IMR-90 (cell line): ENCODE results near the gene LRIG1. TPM values are rescaled to one million over a fixed set of nuclear protein-coding genes. Genes with fewer than 3 reads are reported as not detected.

Source experiments
- ATAC-seq: fragments of 200-7000 bp; cut with Tn5 transposase; 2 replicates; pipeline ENCODE4 v1.9.1; 2020; ENCODE audit warnings: low read depth, mild to moderate bottlenecking, moderate library complexity
- BruUV-seq: library from RNA; stranded (reverse); fragments of 400-500 nt; replicated peaks from 2 replicates; lab custom pipeline; 2021; lab: Mats Ljungman, UMichigan
- CTCF ChIA-PET: fragments of 300-600 bp; formaldehyde crosslinking; extraction: SDS; loops from one replicate; lab custom pipeline; 2021; ENCODE audit warnings: antibody characterized with exemption; lab: Yijun Ruan, JAX
- POLR2A ChIA-PET: fragments of 300-600 bp; sonication (Branson Sonifier 250); formaldehyde crosslinking; loops from one replicate; lab custom pipeline; 2022; ENCODE audit warnings: antibody characterized with exemption; ENCODE audit not compliant: unreplicated experiment; lab: Charles Lee
- DNase-seq: peaks from one replicate; pipeline ENCODE4 v3.0.0; 2013
- H2AFZ ChIP-seq: replicated peaks from 2 replicates; pipeline ENCODE3; 2013; ENCODE audit warnings: low read length, mild to moderate bottlenecking; ENCODE audit not compliant: poor library complexity
- H2AK5ac ChIP-seq: 2 replicates; pipeline ENCODE4 v1.6.1; 2013; ENCODE audit warnings: low read depth, low read length, inconsistent platforms
- H2AK9ac ChIP-seq: replicated peaks from 2 replicates; pipeline ENCODE3; 2013; ENCODE audit warnings: mild to moderate bottlenecking, low read depth, low read length, moderate library complexity; ENCODE audit not compliant: poor library complexity
- H2BK120ac ChIP-seq: 2 replicates; pipeline ENCODE4 v1.6.1; 2013; ENCODE audit warnings: low read depth, low read length, inconsistent platforms
- H2BK15ac ChIP-seq: 3 replicates; pipeline ENCODE4 v1.6.1; 2013; ENCODE audit warnings: low read depth, low read length, inconsistent platforms
- H2BK20ac ChIP-seq: 2 replicates; pipeline ENCODE4 v1.6.1; 2013; ENCODE audit warnings: low read depth, mild to moderate bottlenecking, inconsistent platforms, low read length, moderate library complexity
- H2BK5ac ChIP-seq: 2 replicates; pipeline ENCODE4 v1.6.1; 2013; ENCODE audit warnings: mild to moderate bottlenecking, low read depth, low read length, inconsistent platforms; ENCODE audit not compliant: poor library complexity, severe bottlenecking
- H3K14ac ChIP-seq: replicated peaks from 2 replicates; pipeline ENCODE4 v1.6.1; 2013; ENCODE audit warnings: low read depth, low read length, inconsistent platforms
- H3K18ac ChIP-seq: 2 replicates; pipeline ENCODE4 v1.6.1; 2013; ENCODE audit warnings: low read depth, low read length, control low read depth
- H3K23ac ChIP-seq: 2 replicates; pipeline ENCODE4 v1.6.1; 2013; ENCODE audit warnings: low read depth, low read length, inconsistent platforms
- H3K27ac ChIP-seq: 2 replicates; pipeline ENCODE4 v1.5.1; 2013; ENCODE audit warnings: mild to moderate bottlenecking, control low read depth, low read length; ENCODE audit not compliant: insufficient read depth
- H3K27me3 ChIP-seq: 2 replicates; pipeline ENCODE4 v1.6.1; 2013; ENCODE audit warnings: low read length; ENCODE audit not compliant: control insufficient read depth, insufficient read depth
- H3K36me3 ChIP-seq: 2 replicates; pipeline ENCODE4 v1.6.1; 2013; ENCODE audit warnings: low read length, mixed read lengths; ENCODE audit not compliant: control insufficient read depth, insufficient read depth
- H3K4ac ChIP-seq: 2 replicates; pipeline ENCODE4 v1.6.1; 2013; ENCODE audit warnings: low read depth, low read length, inconsistent platforms
- H3K4me1 ChIP-seq: 2 replicates; pipeline ENCODE4 v1.6.1; 2013; ENCODE audit warnings: low read length, mixed read lengths; ENCODE audit not compliant: control insufficient read depth, insufficient read depth
- H3K4me2 ChIP-seq: 2 replicates; pipeline ENCODE4 v1.6.1; 2013; ENCODE audit warnings: low read depth, mild to moderate bottlenecking, control low read depth, low read length, moderate library complexity
- H3K4me3 ChIP-seq: 2 replicates; pipeline ENCODE4 v1.5.1; 2013; ENCODE audit warnings: low read depth, mild to moderate bottlenecking, control low read depth, low read length, moderate library complexity; ENCODE audit not compliant: insufficient read depth
- H3K56ac ChIP-seq: 2 replicates; pipeline ENCODE4 v1.6.1; 2013; ENCODE audit warnings: low read length, inconsistent platforms; ENCODE audit not compliant: insufficient read depth; ENCODE audit errors: extremely low read depth
- H3K79me1 ChIP-seq, 2 experiments: 2 replicates each; pipeline ENCODE4 v1.6.1; 2013; ENCODE audit warnings: low read length in 2 of 2, inconsistent platforms in 1 of 2, low read depth in 1 of 2
- H3K9ac ChIP-seq: 2 replicates; pipeline ENCODE4 v1.6.1; 2013; ENCODE audit warnings: low read depth, low read length, control low read depth
- H3K9me1 ChIP-seq: 2 replicates; pipeline ENCODE4 v1.6.1; 2013; ENCODE audit warnings: low read length, inconsistent platforms; ENCODE audit not compliant: insufficient read depth
- H3K9me3 ChIP-seq: 2 replicates; pipeline ENCODE4 v1.6.1; 2013; ENCODE audit warnings: low read length; ENCODE audit not compliant: control insufficient read depth, insufficient read depth
- H4K20me1 ChIP-seq: 2 replicates; pipeline ENCODE4 v1.6.1; 2013; ENCODE audit warnings: low read length, inconsistent platforms; ENCODE audit not compliant: insufficient read depth
- H4K5ac ChIP-seq: 2 replicates; pipeline ENCODE4 v1.6.1; 2013; ENCODE audit warnings: mild to moderate bottlenecking, low read depth, low read length, control low read depth
- H4K8ac ChIP-seq, 2 experiments: 2 replicates each; pipeline ENCODE4 v1.6.1; 2013; ENCODE audit warnings: low read depth in 2 of 2, low read length in 2 of 2, control low read depth in 1 of 2, inconsistent platforms in 1 of 2
- H4K91ac ChIP-seq: 2 replicates; pipeline ENCODE4 v1.6.1; 2013; ENCODE audit warnings: low read depth, low read length, inconsistent platforms; ENCODE audit not compliant: insufficient read depth
- BHLHE40 ChIP-seq: fragments of 150-350 bp; IDR thresholded peaks from 2 replicates; pipeline ENCODE4 v1.6.1; 2016; ENCODE audit warnings: mild to moderate bottlenecking, low read depth, low read length
- CEBPB ChIP-seq: IDR thresholded peaks from 2 replicates; pipeline ENCODE4 v1.6.1; 2012; ENCODE audit warnings: low read depth, low read length, improper control_type of control experiment
- CHD1 ChIP-seq: IDR thresholded peaks from 2 replicates; pipeline ENCODE4 v1.6.1; 2012; ENCODE audit warnings: low read depth, low read length, improper control_type of control experiment
- CTCF ChIP-seq: conservative IDR thresholded peaks from 2 replicates; pipeline ENCODE4 v1.5.1; 2012; ENCODE audit warnings: mild to moderate bottlenecking, low read depth, low read length, improper control_type of control experiment
- ELK1 ChIP-seq: fragments of 150-350 bp; IDR thresholded peaks from 2 replicates; pipeline ENCODE4 v1.6.1; 2016; ENCODE audit warnings: low read depth, mild to moderate bottlenecking, low read length, moderate library complexity, borderline replicate concordance
- FOS ChIP-seq: fragments of 150-350 bp; IDR thresholded peaks from 2 replicates; pipeline ENCODE4 v1.6.1; 2016; ENCODE audit warnings: low read depth, low read length
- MAFK ChIP-seq: IDR thresholded peaks from 2 replicates; pipeline ENCODE4 v1.6.1; 2012; ENCODE audit warnings: low read depth, low read length, improper control_type of control experiment
- MAZ ChIP-seq: IDR thresholded peaks from 2 replicates; pipeline ENCODE4 v1.6.1; 2012; ENCODE audit warnings: low read depth, mild to moderate bottlenecking, low read length, improper control_type of control experiment, moderate library complexity, borderline replicate concordance
- MXI1 ChIP-seq: IDR thresholded peaks from 2 replicates; pipeline ENCODE4 v1.6.1; 2012; ENCODE audit warnings: low read depth, mild to moderate bottlenecking, low read length, moderate library complexity, borderline replicate concordance
- NFE2L2 ChIP-seq: fragments of 150-350 bp; IDR thresholded peaks from 2 replicates; pipeline ENCODE4 v1.6.1; 2016; ENCODE audit warnings: low read depth, mild to moderate bottlenecking, low read length
- POLR2A ChIP-seq: IDR thresholded peaks from 2 replicates; pipeline ENCODE4 v1.6.1; 2012; ENCODE audit warnings: mild to moderate bottlenecking, low read depth, low read length
- RAD21 ChIP-seq: IDR thresholded peaks from 2 replicates; pipeline ENCODE4 v1.6.1; 2012; ENCODE audit warnings: low read length, improper control_type of control experiment
- RCOR1 ChIP-seq: IDR thresholded peaks from 2 replicates; pipeline ENCODE4 v1.6.1; 2012; ENCODE audit warnings: mild to moderate bottlenecking, low read length, improper control_type of control experiment; ENCODE audit not compliant: insufficient replicate concordance
- SMC3 ChIP-seq: fragments of 150-350 bp; IDR thresholded peaks from 2 replicates; pipeline ENCODE4 v1.6.1; 2016; ENCODE audit warnings: low read depth, mild to moderate bottlenecking, antibody characterized with exemption, low read length, moderate library complexity
- WGBS, 2 experiments: methylation state at CpG; one replicate each; pipeline versions ENCODE4 v1.1.5 to v1.1.7; 2013; ENCODE audit warnings: missing lambda C conversion rate in 2 of 2; ENCODE audit not compliant: insufficient read length in 1 of 2; ENCODE audit errors: extremely low coverage in 2 of 2; 5-methylcytosine and 5-hydroxymethylcytosine counted together
- dilution Hi-C: fragments of 300-500 bp; cut with HindIII; formaldehyde crosslinking; loops from one replicate; pipeline ENCODE4 v1.14.3; 2018; ENCODE audit warnings: low sequenced_read_pairs; ENCODE audit not compliant: unreplicated experiment
- in situ Hi-C: fragments of 300-500 bp; cut with MboI; formaldehyde crosslinking; loops from 3 replicates; pipeline ENCODE4 v1.14.3; 2019; ENCODE audit warnings: low sequenced_read_pairs, inconsistent platforms, mixed read lengths
- intact Hi-C: fragments of 100-400 bp; cut with micrococcal nuclease; formaldehyde crosslinking; loops from 2 replicates; pipeline ENCODE4 v1.10.0; 2022
- polyA plus RNA-seq, 3 experiments: library from polyadenylated mRNA; depleted of rRNA; stranded (reverse); fragments of >200 nt; gene quantifications; 2 replicates each; pipeline ENCODE4 v1.2.3, GENCODE V29; 2012; ENCODE audit warnings: low replicate concordance in 1 of 3
- total RNA-seq: library from RNA; depleted of rRNA; stranded (reverse); fragments of >200 nt; gene quantifications from 2 replicates; pipeline ENCODE4 v1.2.3, GENCODE V29; 2012

The LRIG1 gene
- total and polyA plus RNA-seq, 2 of the 4 experiments (the other 2 are of a cell fraction) = 62.8 to 87.8 TPM

GRCh38 chr3:66485291-66485968, 15.4 kb downstream of the LRIG1 start:
- H2BK5ac ChIP-seq = peak overlapping the region; percentile 19
- no peak overlapping the region for H3K56ac ChIP-seq
- H3K18ac ChIP-seq = peak overlapping the region; percentile 86
- H2BK120ac ChIP-seq = peak overlapping the region; percentile 7; the same call in 1 of the 2 replicates
- ChIA-PET POLR2A (no interaction called here), CTCF (interaction anchor here (0.9 kb wide), 1 partner anchor 19 kb away, joined by 3 read pairs; no protein-coding TSS in a partner anchor)
- no peak overlapping the region for H2AFZ ChIP-seq
- H4K91ac ChIP-seq = peak overlapping the region; percentile 29
- H3K9me1 ChIP-seq = peaks cover 15% of the 10 kb centered on the region
- intact Hi-C loops (loop anchor here (10.0 kb wide), 1 partner anchor 509 kb away; the partner anchor contains the start of gene KBTBD8), in situ Hi-C loops (no loop called here), dilution Hi-C loops (no loop called here)
- no peak overlapping the region for H3K9ac ChIP-seq
- peak; percentile 52 for ATAC-seq
- peaks cover 40% of the 10 kb centered on the region for H3K4me1 ChIP-seq
- H3K36me3 ChIP-seq = no peaks in the 10 kb centered on the region
- 0 out of 2 replicates have a peak overlapping the region, but pooled peaks have one; percentile 2 for H3K4me2 ChIP-seq
- peak overlapping the region; percentile 56; the same call in 1 of the 2 replicates for H3K4ac ChIP-seq
- no peaks in the 10 kb centered on the region for H3K9me3 ChIP-seq
- no peaks in the 10 kb centered on the region for H3K27me3 ChIP-seq
- H4K8ac ChIP-seq = 0 out of 4 replicates have a peak overlapping the region, but pooled peaks of 1 of the 2 experiments have one; percentile 22
- H3K23ac ChIP-seq = no peak overlapping the region; the same call in 1 of the 2 replicates
- H2AK5ac ChIP-seq = peak overlapping the region; percentile 73
- DNase-seq = peak; percentile 97
- peak overlapping the region; percentile 43; the same call in 1 of the 2 replicates for H3K27ac ChIP-seq
- peak overlapping the region; percentile 53; the same call in 1 of the 2 replicates for H2BK20ac ChIP-seq
- H3K4me3 ChIP-seq = no peak overlapping the region
- H2BK15ac ChIP-seq = peak overlapping the region; percentile 60; the same call in 2 of the 3 replicates
- H2AK9ac ChIP-seq = no peak overlapping the region
- peak overlapping the region; percentile 53; the same call in 1 of the 2 replicates for H3K14ac ChIP-seq
- peaks cover 29 to 77% of the 10 kb centered on the region in 2 experiments for H3K79me1 ChIP-seq
- peaks cover 54% of the 10 kb centered on the region for H4K20me1 ChIP-seq
- peak overlapping the region; percentile 17; the same call in 1 of the 2 replicates for H4K5ac ChIP-seq
- 33% methylated on average over 2 of the region's 12 CpGs; no CpG with 5 or more reads in 1 of the 2 experiments for WGBS, 2 experiments
- no TSS peak for BruUV-seq
- TF ChIP-seq CTCF (no peak), MAFK (peak; percentile 55), NFE2L2 (peak; percentile 58), FOS (peak; percentile 77), RCOR1 (peak; percentile 14), BHLHE40 (peak; percentile 63), ELK1 (no peak), SMC3 (no peak), POLR2A (no peak), MAZ (no peak; the same call in 1 of the 2 replicates), CEBPB (peak; percentile 90), CHD1 (no peak; the same call in 1 of the 2 replicates), MXI1 (no peak), RAD21 (peak; percentile 16; the same call in 1 of the 2 replicates)
